ENCODE measurements around the gene KCNC4. TPM values are rescaled to one million over a fixed set of nuclear protein-coding genes. Genes with fewer than 3 reads are reported as not detected.

Gene KCNC4
- polyA plus RNA-seq, 1 donor from 2014 or later = 0.57 TPM

- Histone ChIP-seq H3K36me3 (ENCODE audit: insufficient read depth, low read length) (no peaks in the 10 kb centered on the region), H3K27ac (ENCODE audit: low read length) (no peak overlapping the region), H3K9ac (ENCODE audit: low read length) (no peak overlapping the region), H3K9me2 (ENCODE audit: insufficient read depth, low read length) (no peaks in the 10 kb centered on the region), H3K27me3 (ENCODE audit: insufficient read depth, low read depth, low read length) (no peaks in the 10 kb centered on the region), H2AFZ (ENCODE audit: low read depth, low read length) (no peak overlapping the region), H3K79me2 (replicated peaks; ENCODE audit: insufficient read depth, low read length) (no peaks in the 10 kb centered on the region), H3K4me3 (ENCODE audit: low read length) (no peak overlapping the region), H3K9me3 (ENCODE audit: low read length) (no peaks in the 10 kb centered on the region), H3F3A (ENCODE audit: insufficient read depth, low read length, poor library complexity, severe bottlenecking) (no peaks in the 10 kb centered on the region), H3K4me2 (ENCODE audit: low read length) (no peak overlapping the region), H4K20me1 (ENCODE audit: insufficient read depth) (no peaks in the 10 kb centered on the region)
- TF ChIP-seq EZH2 (IDR thresholded peaks at IDR 0.05; ENCODE audit: borderline replicate concordance, insufficient read depth, low read length, poor library complexity, severe bottlenecking) = no peak
Observed at GRCh38 chr1:110189181-110189580, 20.9 kb upstream of the KCNC4 start.

- H3K9me2 ChIP-seq (ENCODE audit: insufficient read depth, low read length) = no peaks in the 10 kb centered on the region
- no peaks in the 10 kb centered on the region for H3K79me2 ChIP-seq (replicated peaks; ENCODE audit: insufficient read depth, low read length)
- H3K4me2 ChIP-seq (ENCODE audit: low read length) = no peak overlapping the region
- H3K27ac ChIP-seq (ENCODE audit: low read length) = no peak overlapping the region
- H2AFZ ChIP-seq (ENCODE audit: low read depth, low read length) = no peak overlapping the region
- no peaks in the 10 kb centered on the region for H3K36me3 ChIP-seq (ENCODE audit: insufficient read depth, low read length)
- H3K9me3 ChIP-seq (ENCODE audit: low read length) = no peaks in the 10 kb centered on the region
- no peaks in the 10 kb centered on the region for H3K27me3 ChIP-seq (ENCODE audit: insufficient read depth, low read depth, low read length)
- no peaks in the 10 kb centered on the region for H4K20me1 ChIP-seq (ENCODE audit: insufficient read depth)
- no peak for TF ChIP-seq RAD21 (conservative IDR thresholded peaks at IDR 0.05)
- no peak for TF ChIP-seq EZH2 (IDR thresholded peaks at IDR 0.05; ENCODE audit: borderline replicate concordance, insufficient read depth, low read length, poor library complexity, severe bottlenecking)
- TF ChIP-seq EP300 (conservative IDR thresholded peaks at IDR 0.05; ENCODE audit: poor library complexity, severe bottlenecking) = no peak
- TF ChIP-seq TAF1 (IDR thresholded peaks at IDR 0.05; ENCODE audit: low read depth) = no peak
- no peak for TF ChIP-seq CTCF (IDR thresholded peaks at IDR 0.05; ENCODE audit: poor library complexity, severe bottlenecking)
- TF ChIP-seq SMC3 (conservative IDR thresholded peaks at IDR 0.05; ENCODE audit: poor library complexity) = no peak
- TF ChIP-seq MXI1 (conservative IDR thresholded peaks at IDR 0.05; ENCODE audit: poor library complexity, severe bottlenecking) = no peak
- TF ChIP-seq POLR2AphosphoS5 (IDR thresholded peaks at IDR 0.05) = no peak
- TF ChIP-seq REST (IDR thresholded peaks at IDR 0.05; ENCODE audit: borderline replicate concordance) = no peak
- no peaks in the 10 kb centered on the region for H3F3A ChIP-seq (ENCODE audit: insufficient read depth, low read length, poor library complexity, severe bottlenecking)
- no peak overlapping the region for H3K9ac ChIP-seq (ENCODE audit: low read length)
- no peak overlapping the region for H3K4me3 ChIP-seq (ENCODE audit: low read length)
Observed at GRCh38 chr1:110190282-110190929, 19.7 kb upstream of the KCNC4 start.
